Activated B cell treated with CpG ODN at 0.5 μM for 24 hours (primary cell): ENCODE measurements around the gene AP2A1. TPM values are rescaled to one million over a fixed set of nuclear protein-coding genes. Genes with fewer than 3 reads are reported as not detected.
"Not testable (repeated sequence)": the region's sequence is repeated elsewhere in the genome, so short reads cannot be mapped to it uniquely, and the experiment has no call there.

Experiments used
- ATAC-seq: fragments of 200-7000 bp; cut with Tn5 transposase; one replicate; pipeline ENCODE4 v1.10.0; 2021; ENCODE audit warnings: low read depth, mild to moderate bottlenecking, moderate library complexity
- CTCF ChIA-PET: fragments of 350-600 bp; sonication (Branson Sonifier 250); formaldehyde crosslinking; loops from one replicate; lab custom pipeline; 2021; ENCODE audit warnings: antibody characterized with exemption; lab: Charles Lee
- POLR2A ChIA-PET: fragments of 350-600 bp; sonication (Branson Sonifier 250); formaldehyde crosslinking; loops from one replicate; lab custom pipeline; 2021; ENCODE audit warnings: antibody characterized with exemption; lab: Charles Lee
- DNase-seq: peaks from one replicate; pipeline ENCODE4 v3.0.0; 2022
- H3K27ac Mint-ChIP-seq: one replicate; pipeline ENCODE4 v1.8.0; 2020; ENCODE audit warnings: mixed read lengths
- H3K27me3 Mint-ChIP-seq: one replicate; pipeline ENCODE4 v1.8.0; 2021; ENCODE audit warnings: mixed read lengths
- H3K36me3 Mint-ChIP-seq: one replicate; pipeline ENCODE4 v1.8.0; 2021; ENCODE audit warnings: low read depth, mixed read lengths
- H3K4me1 Mint-ChIP-seq: one replicate; pipeline ENCODE4 v1.8.0; 2021; ENCODE audit warnings: mixed read lengths
- H3K4me3 Mint-ChIP-seq: one replicate; pipeline ENCODE4 v1.8.0; 2020; ENCODE audit warnings: mild to moderate bottlenecking, mixed read lengths
- H3K9me3 Mint-ChIP-seq: one replicate; pipeline ENCODE4 v1.8.0; 2020; ENCODE audit warnings: mixed read lengths
- intact Hi-C: fragments of 100-400 bp; cut with micrococcal nuclease; formaldehyde crosslinking; loops from one replicate; pipeline ENCODE4 v1.15.1; 2024
- total RNA-seq: library from RNA; stranded (reverse); gene quantifications from 2 replicates; pipeline ENCODE4 v1.2.3, GENCODE V29; 2022
- TF ChIP-seq, protein P1 (sequence below): fragments of 200-600 bp; IDR thresholded peaks from one replicate; pipeline ENCODE4 v1.8.0; 2022; ENCODE audit warnings: antibody characterized with exemption, mild to moderate bottlenecking

Gene AP2A1
- total RNA-seq: 56.7 and 60.6 TPM in 2 replicates

- peak within 1 kb of the TSS; percentile 91 for H3K4me3 Mint-ChIP-seq
- intact Hi-C loops: loop anchor here (1.0 to 2.0 kb wide), 13 partner anchors 14 to 894 kb away; partner anchors contain the start of genes AKT1S1, ATF5, FUZ and NUP62
- ChIA-PET POLR2A (interaction anchor here (0.5 to 1.8 kb wide), 24 partner anchors 13 to 675 kb away, joined by 3 to 19 read pairs (median 4); partner anchors contain the start of genes AKT1S1, ATF5, CPT1C and FUZ), CTCF (interaction anchor here (2.0 kb wide), 1 partner anchor 49 kb away, joined by 9 read pairs; no protein-coding TSS in a partner anchor)
- H3K9me3 Mint-ChIP-seq: no peaks in the 10 kb centered on the region
- TF ChIP-seq, protein P1, sequence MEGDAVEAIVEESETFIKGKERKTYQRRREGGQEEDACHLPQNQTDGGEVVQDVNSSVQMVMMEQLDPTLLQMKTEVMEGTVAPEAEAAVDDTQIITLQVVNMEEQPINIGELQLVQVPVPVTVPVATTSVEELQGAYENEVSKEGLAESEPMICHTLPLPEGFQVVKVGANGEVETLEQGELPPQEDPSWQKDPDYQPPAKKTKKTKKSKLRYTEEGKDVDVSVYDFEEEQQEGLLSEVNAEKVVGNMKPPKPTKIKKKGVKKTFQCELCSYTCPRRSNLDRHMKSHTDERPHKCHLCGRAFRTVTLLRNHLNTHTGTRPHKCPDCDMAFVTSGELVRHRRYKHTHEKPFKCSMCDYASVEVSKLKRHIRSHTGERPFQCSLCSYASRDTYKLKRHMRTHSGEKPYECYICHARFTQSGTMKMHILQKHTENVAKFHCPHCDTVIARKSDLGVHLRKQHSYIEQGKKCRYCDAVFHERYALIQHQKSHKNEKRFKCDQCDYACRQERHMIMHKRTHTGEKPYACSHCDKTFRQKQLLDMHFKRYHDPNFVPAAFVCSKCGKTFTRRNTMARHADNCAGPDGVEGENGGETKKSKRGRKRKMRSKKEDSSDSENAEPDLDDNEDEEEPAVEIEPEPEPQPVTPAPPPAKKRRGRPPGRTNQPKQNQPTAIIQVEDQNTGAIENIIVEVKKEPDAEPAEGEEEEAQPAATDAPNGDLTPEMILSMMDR: no peak
- H3K27me3 Mint-ChIP-seq: no peaks in the 10 kb centered on the region
- DNase-seq (no peak), ATAC-seq (no peak)
- H3K4me1 Mint-ChIP-seq: peaks cover 31% of the 10 kb centered on the region
- H3K36me3 Mint-ChIP-seq: peaks cover 7% of the 10 kb centered on the region
- H3K27ac Mint-ChIP-seq: peak within 1 kb of the TSS; percentile 96
Observed at GRCh38 chr19:49766930-49767299, at the start of gene AP2A1. AP2A1 (plus strand) TSS chr19:49767001; CDS start chr19:49767134, 133 bp downstream.

- no peak overlapping the region for H3K27ac Mint-ChIP-seq
- intact Hi-C loops: loop anchor here (5.0 kb wide), 1 partner anchor 149 kb away; the partner anchor contains the start of gene PNKP
Observed at GRCh38 chr19:49718511-49718910, 48.3 kb upstream of the AP2A1 start.

DNA sequence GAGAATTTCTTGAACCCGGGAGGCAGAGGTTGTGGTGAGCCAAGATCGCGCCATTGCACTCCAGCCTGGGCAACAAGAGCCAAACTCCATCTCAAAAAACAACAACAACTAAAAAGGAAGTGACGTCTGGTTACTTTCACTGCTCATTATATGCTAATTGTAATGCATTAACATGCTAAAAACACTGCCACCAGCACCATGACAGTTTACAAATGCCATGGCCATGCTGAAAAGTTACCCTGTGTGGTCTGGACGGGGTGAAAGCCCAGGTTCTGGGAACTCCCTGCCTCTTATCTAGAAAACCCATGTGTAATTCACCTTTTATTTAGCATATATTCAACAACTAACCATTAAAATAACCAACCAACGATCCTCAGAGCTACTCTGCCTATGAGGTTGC is 47.8 kb upstream of the AP2A1 start:
- intact Hi-C loops: loop anchor here (5.0 kb wide), 1 partner anchor 148 kb away; the partner anchor contains the start of gene PNKP
- ChIA-PET POLR2A (no interaction called here), CTCF (interaction anchor here (1.2 kb wide), 1 partner anchor 16 kb away, joined by 3 read pairs; no protein-coding TSS in a partner anchor)
- Mint-ChIP-seq H3K36me3 (no peaks in the 10 kb centered on the region), H3K27me3 (no peaks in the 10 kb centered on the region), H3K9me3 (no peaks in the 10 kb centered on the region), H3K27ac (no peak overlapping the region), H3K4me1 (peaks cover 7% of the 10 kb centered on the region), H3K4me3 (no peak overlapping the region)
- TF ChIP-seq, protein P1: no peak
- no peak for ATAC-seq
- DNase-seq: no peak

More at GRCh38 chr19:49718511-49718910, 48.3 kb upstream of the AP2A1 start:
- Mint-ChIP-seq H3K4me3 (no peak overlapping the region), H3K27me3 (no peaks in the 10 kb centered on the region), H3K9me3 (no peaks in the 10 kb centered on the region), H3K4me1 (peaks cover 7% of the 10 kb centered on the region), H3K36me3 (no peaks in the 10 kb centered on the region)
- ChIA-PET CTCF (interaction anchor here (1.2 to 1.5 kb wide), 3 partner anchors 16 to 48 kb away, joined by 3 to 9 read pairs (median 3); partner anchors contain the start of gene AP2A1), POLR2A (interaction anchor here (0.6 to 1.3 kb wide), 3 partner anchors 128 to 782 kb away, joined by 3 to 8 read pairs (median 4); no protein-coding TSS in a partner anchor)
- TF ChIP-seq, protein P1: no peak
- DNase-seq (no peak), ATAC-seq (no peak)

GRCh38 chr19:49719420-49719819 is 47.4 kb upstream of the AP2A1 start:
- intact Hi-C loops: loop anchor here (5.0 kb wide), 1 partner anchor 148 kb away; the partner anchor contains the start of gene PNKP
- not testable (repeated sequence) for H3K4me1 Mint-ChIP-seq, H3K36me3 Mint-ChIP-seq, H3K9me3 Mint-ChIP-seq, DNase-seq, ATAC-seq, H3K4me3 Mint-ChIP-seq, H3K27me3 Mint-ChIP-seq, H3K27ac Mint-ChIP-seq
- ChIA-PET CTCF (interaction anchor here (1.2 kb wide), 1 partner anchor 15 kb away, joined by 3 read pairs; no protein-coding TSS in a partner anchor), POLR2A (interaction anchor here (0.6 to 0.7 kb wide), 2 partner anchors 78 to 267 kb away, joined by 7 read pairs; partner anchors contain the start of genes ALDH16A1 and SCAF1)

DNA sequence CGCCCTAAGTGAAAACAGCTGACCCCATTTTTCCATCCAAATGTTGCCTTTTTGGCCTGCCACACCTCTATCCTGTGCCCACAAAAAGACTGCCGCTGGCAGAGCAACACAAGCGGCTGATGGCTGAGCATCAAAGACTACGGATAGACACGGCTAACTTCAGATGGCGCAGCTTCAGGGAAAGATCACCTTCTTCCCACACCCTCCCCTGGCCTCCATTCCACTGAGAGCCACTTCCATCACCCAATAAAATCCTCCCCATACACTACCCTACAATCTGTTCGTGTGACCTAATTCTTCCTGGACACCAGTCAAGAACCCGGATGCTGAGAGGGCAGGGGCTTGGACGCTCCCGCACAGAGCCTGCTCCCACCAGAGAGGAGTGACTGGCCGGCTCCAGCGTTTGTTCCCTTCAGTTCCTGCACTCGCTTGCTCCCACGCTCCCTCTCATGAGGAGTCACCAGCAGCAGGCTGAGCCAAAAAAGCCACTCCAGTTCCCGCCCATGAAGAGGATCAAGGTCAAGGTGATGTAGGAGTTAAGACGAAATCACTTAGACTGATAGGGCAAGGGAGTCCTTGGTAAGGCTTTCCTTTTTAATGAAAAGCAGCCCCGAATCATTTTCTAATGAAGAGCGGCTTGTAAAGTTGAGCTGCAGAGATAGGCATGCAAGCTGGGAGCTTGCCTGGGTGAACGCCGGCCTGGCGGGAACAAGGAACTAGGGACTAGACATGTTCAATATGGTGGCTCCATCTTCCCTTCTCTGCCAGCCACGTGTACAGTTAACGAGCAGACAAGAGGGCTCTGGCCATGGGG is 39.4 kb upstream of the AP2A1 start:
- ATAC-seq: no peak
- ChIA-PET POLR2A (no interaction called here), CTCF (no interaction called here)
- H3K9me3 Mint-ChIP-seq: no peaks in the 10 kb centered on the region
- TF ChIP-seq, protein P1: no peak
- H3K4me1 Mint-ChIP-seq: no peaks in the 10 kb centered on the region
- H3K36me3 Mint-ChIP-seq: no peaks in the 10 kb centered on the region
- DNase-seq: no peak
- intact Hi-C loops: no loop called here
- no peak overlapping the region for H3K4me3 Mint-ChIP-seq
- no peak overlapping the region for H3K27ac Mint-ChIP-seq
- peaks cover 3% of the 10 kb centered on the region for H3K27me3 Mint-ChIP-seq
